Brain pericyte (primary cell): ENCODE measurements around the gene SLC27A4.

Experiments
- DNase-seq: peaks from one replicate; pipeline ENCODE4 v3.0.0-alpha.2; 2012; ENCODE audit warnings: low read depth, low spot score

The SLC27A4 gene

DNA sequence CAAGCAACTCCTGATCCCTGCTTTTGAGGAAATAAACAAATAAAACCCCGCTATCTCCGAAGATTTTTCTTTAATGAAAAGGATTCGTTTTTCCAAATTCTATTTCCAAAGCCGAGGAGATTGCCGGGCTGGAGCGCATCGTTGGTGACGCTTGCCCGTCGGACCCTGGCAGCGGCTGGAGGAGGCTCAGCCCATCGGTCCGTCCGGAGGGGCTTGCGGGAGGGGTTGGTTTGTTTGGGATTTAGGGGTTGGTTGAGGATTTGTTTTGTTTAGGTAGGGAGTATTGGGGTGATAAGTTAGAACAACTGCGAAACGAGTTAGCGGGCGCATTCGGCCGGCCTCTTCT is 51.6 kb downstream of the SLC27A4 start:
- no peak for DNase-seq

- no peak for DNase-seq
Measured at GRCh38 chr9:128392302-128393144, 52.2 kb downstream of the SLC27A4 start.

GRCh38 chr9:128393145-128393775 is 52.9 kb downstream of the SLC27A4 start:
- DNase-seq: no peak

DNA sequence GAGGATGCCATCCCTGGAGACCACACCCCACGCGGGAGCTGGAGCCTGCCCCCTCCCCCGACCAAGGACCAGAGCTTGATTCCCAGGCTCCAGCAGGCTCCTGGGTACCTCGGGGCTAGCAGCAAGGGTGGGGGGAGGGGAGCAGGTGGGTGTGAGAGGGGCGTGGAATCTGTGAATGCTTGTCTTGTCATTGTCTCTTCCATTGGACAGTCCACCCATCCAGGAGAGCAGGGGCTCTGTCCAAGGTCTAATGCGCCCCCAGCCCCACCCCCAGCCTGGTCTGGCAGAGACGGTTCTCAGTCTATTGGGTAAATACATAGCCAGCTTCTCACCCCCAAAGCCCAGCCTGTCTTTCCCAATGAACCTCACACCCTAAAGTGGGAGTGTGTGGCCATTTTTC is 53.6 kb downstream of the SLC27A4 start:
- no peak for DNase-seq

DNA sequence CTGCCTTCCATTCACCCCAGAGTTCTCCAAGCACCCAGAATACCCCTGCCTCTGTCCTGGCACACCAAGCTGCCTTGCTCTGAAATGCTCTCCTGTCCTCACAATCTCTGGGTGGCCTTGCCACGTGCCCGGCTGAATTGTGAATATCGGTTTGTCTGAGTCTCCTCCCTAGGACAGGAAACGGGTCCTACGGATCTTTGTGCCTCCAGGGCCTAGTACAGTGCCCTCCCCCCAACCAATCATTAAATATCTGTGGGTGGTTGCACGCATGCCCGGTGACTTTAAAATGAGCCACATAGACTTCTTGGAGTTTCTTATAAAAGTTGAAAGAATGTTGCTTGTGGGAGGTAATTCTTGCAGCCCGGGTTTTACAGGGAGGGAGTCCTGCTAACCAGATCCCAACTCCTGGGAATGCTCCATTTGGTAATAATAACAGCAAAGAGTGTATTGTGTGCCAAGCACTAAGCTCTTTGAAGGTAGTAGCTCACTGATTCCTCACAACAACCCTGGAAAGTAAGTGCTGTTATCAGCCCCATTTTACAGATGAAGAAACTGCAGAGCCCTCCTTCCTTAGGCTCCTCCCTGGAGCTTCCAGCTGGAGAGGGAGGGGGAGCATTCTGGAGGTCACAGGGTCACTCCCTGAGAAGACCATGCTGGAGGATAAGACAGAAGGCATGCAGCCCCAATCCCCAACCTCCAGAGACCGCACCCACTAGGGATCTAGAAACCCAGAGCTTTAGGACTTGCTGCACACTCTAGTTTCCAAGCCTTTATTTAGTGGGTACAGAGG is 54.2 kb downstream of the SLC27A4 start:
- DNase-seq: no peak

DNA sequence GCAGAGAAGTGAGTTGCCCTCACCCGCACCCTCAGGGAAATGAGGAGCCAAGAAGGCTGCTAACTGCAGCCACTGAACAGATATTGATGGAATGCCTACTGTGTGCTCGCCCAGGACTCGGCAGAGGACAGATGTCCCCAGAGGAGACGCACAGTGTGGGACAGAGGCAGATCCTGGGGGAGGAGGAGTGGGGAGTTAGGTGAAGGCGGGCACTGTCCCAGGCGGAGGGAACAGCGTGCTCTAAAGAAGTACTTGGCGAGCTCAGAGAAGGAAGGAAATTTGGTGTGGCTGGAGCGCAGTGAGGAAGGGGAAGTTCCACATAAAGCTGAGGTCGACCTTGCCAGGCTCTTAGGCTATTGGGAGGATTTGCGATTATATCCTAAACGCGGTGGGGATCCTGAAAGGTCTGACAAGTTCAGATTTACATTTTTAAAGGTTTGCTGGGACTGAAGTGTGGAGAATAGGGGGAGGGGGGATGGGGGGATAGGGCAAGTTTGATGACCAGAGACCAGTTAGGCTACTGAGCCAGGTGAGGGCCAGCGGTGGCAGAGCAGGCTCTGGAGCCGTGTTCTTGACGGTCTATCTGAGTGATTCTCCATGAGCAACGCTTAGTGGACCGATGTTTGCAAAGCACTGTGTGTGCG is 56.8 kb downstream of the SLC27A4 start:
- DNase-seq: no peak

DNA sequence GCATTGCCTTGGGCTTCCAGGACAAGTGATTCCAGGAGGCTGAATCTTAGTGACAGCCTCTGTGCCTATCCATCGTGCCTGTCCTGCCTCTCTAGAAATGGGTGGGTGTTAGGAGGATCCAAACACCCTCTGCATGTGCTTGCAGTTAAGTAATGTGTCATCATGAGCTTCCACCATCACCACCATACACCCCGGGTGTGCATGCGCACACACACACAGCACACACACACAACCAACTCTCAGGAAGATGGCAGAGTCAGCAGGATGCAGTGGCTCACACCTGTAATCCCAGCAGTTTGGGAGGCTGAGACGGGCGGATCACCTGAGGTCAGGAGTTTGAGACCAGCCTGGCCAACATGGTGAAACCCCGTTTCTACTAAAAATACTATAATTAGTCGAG is 57.5 kb downstream of the SLC27A4 start:
- no peak for DNase-seq

- no peak for DNase-seq
Measured at GRCh38 chr9:128399861-128400260, 59.5 kb downstream of the SLC27A4 start.

GRCh38 chr9:128404560-128404959 is 64.2 kb downstream of the SLC27A4 start:
- DNase-seq: no peak

DNA sequence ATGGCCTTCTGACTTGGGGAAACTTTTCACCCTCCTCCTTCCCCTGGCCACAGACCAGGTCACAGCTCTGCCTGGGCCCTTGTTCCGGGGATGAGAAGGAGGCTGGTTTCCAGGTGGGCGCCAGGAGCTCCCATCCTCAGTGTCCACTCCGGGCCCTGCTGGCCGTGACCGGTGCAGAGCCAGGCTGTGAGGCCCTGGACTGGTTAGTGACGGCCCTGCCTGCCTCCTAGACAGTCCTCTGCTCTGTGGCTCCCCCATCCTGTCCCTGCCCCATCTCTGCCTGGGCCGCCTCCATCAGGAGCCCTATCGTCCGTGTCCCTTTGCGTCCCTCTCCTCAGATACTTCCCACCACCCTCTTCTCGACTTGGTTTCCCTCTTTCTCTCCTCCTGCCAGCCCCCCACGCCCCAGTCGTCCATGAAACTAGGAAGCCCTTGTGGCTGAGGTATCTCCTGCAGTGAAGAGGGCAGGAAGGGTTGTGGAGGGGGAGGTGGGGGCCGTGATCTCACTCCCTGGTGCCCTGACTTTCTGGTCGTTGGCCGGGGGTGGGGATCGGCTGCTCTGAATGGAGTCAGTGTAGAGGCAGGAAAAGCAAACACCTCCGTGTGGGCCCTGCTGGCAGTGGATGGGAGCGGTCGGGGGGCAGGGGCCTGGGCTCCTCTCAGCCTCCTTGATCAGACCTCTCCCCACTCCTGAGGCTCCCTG is 64.9 kb downstream of the SLC27A4 start:
- DNase-seq: no peak

- no peak for DNase-seq
Measured at GRCh38 chr9:128405780-128406171, 65.4 kb downstream of the SLC27A4 start.

GRCh38 chr9:128406848-128407391 is 66.6 kb downstream of the SLC27A4 start:
- no peak for DNase-seq

- no peak for DNase-seq
Measured at GRCh38 chr9:128408963-128409431, 68.7 kb downstream of the SLC27A4 start.

- DNase-seq: no peak
Measured at GRCh38 chr9:128409450-128409849, 69.1 kb downstream of the SLC27A4 start.

GRCh38 chr9:128409978-128410377 is 69.7 kb downstream of the SLC27A4 start:
- no peak for DNase-seq
